HepG2 (cell line): Measurements from ENCODE around the gene COQ8A. TPM values are rescaled to one million over a fixed set of nuclear protein-coding genes. Genes with fewer than 3 reads are reported as not detected.

Experiments
- ATF3 ChIP-seq: sonication (generic); formaldehyde crosslinking; IDR thresholded peaks from 2 replicates; pipeline ENCODE4 v1.4.0; 2020; ENCODE audit warnings: missing genetic modification reagents
- DMTF1 ChIP-seq: sonication (generic); formaldehyde crosslinking; IDR thresholded peaks from 2 replicates; pipeline ENCODE4 v1.4.0; 2020; ENCODE audit warnings: mild to moderate bottlenecking, missing genetic modification reagents
- FOXK1 ChIP-seq: sonication (generic); formaldehyde crosslinking; IDR thresholded peaks from 2 replicates; pipeline ENCODE4 v1.4.0; 2020; ENCODE audit warnings: low read depth, missing genetic modification reagents, borderline replicate concordance
- KIAA2018 ChIP-seq: sonication (generic); formaldehyde crosslinking; IDR thresholded peaks from 2 replicates; pipeline ENCODE4 v1.5.0; 2020; ENCODE audit warnings: mild to moderate bottlenecking, missing genetic modification reagents, borderline replicate concordance
- NFRKB ChIP-seq: fragments of 450-650 bp; IDR thresholded peaks from 2 replicates; pipeline ENCODE4 v1.6.1; 2017
- TBL1XR1 ChIP-seq: fragments of 150-350 bp; IDR thresholded peaks from 2 replicates; pipeline ENCODE4 v1.6.1; 2014; ENCODE audit warnings: borderline replicate concordance, low read length; ENCODE audit not compliant: partially characterized antibody
- ZNF3 ChIP-seq: IDR thresholded peaks from 2 replicates; pipeline ENCODE4 v1.7.0; 2017; ENCODE audit warnings: inconsistent platforms
- ZNF367 ChIP-seq: sonication (generic); formaldehyde crosslinking; IDR thresholded peaks from 2 replicates; pipeline ENCODE4 v1.4.0; 2020; ENCODE audit warnings: missing genetic modification reagents, borderline replicate concordance
- ZNF550 ChIP-seq: sonication (generic); formaldehyde crosslinking; IDR thresholded peaks from 2 replicates; pipeline ENCODE4 v1.4.0; 2020; ENCODE audit warnings: mild to moderate bottlenecking, missing genetic modification reagents, borderline replicate concordance
- ZNF883 ChIP-seq: sonication (generic); formaldehyde crosslinking; IDR thresholded peaks from 2 replicates; pipeline ENCODE4 v1.5.1; 2020; ENCODE audit warnings: mild to moderate bottlenecking, missing genetic modification reagents; ENCODE audit errors: not compliant biosample characterization
- polyA plus RNA-seq, 8 experiments: library from polyadenylated mRNA; depleted of rRNA in 3 of 8; stranded (reverse) in 7 of 8; unstranded in 1 of 8; fragments of >200 nt; fragmentation: Illumina TruSeq in 4 of 8; extraction: Trizol in 4 of 8; gene quantifications; 2 replicates each; pipeline versions ENCODE4 v1.2.1 to v1.2.3, GENCODE V29; 2011 to 2016; ENCODE audit warnings: low read depth in 4 of 8, missing spikeins in 1 of 8, mixed read lengths in 1 of 8; ENCODE audit not compliant: insufficient read depth in 1 of 8
- total RNA-seq, 5 experiments: library from RNA; depleted of rRNA; stranded (reverse); fragments of >200 nt; fragmentation: Illumina TruSeq; extraction: Trizol; gene quantifications; 2 replicates each; pipeline ENCODE4 v1.2.3, GENCODE V29; 2016; ENCODE audit warnings: low read depth in 1 of 5
- TF ChIP-seq, protein P1 (sequence below): sonication (generic); formaldehyde crosslinking; IDR thresholded peaks from 2 replicates; pipeline ENCODE4 v1.8.0; 2022; ENCODE audit warnings: mild to moderate bottlenecking, missing genetic modification reagents, borderline replicate concordance
- TF ChIP-seq, protein P2 (sequence below): sonication (generic); formaldehyde crosslinking; IDR thresholded peaks from 2 replicates; pipeline ENCODE4 v1.4.0; 2020; ENCODE audit warnings: missing genetic modification reagents, mild to moderate bottlenecking, borderline replicate concordance

The COQ8A gene
- total and polyA plus RNA-seq, 2 of the 13 experiments (the other 11 are each of a cell fraction or from before 2014, with no cell fraction given) = 60.4 to 88.7 TPM

DNA sequence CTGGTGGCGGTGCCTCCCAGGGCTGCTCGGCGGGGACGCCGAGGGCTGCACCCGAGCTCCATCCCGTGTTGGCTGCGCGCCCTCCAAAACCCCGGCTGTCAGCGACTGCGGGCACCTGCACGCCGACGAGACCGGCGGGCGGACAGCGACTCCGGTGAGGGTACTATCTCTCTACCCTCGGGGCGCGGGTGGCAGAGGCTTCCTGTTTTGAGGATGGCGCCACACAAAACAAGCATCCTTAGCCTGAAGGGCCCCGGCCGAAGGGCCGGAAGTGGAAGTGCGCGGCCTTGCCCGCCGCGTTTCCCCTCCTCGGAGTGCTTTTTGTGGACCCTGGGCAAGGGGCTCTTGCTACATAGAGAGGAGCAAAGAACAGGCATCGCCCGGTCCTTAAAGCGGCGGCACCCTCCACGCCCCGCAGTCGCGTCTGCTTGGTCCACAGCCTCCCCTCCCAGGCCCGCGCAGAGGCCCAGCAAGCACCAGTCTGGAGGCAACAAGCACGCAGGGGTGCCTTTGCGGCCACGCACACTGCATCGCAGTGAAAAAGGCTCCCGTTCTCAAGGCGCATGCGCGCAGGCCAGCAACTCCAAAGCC lies 561 bp upstream of the COQ8A start (continued):
- TF ChIP-seq, protein P1, sequence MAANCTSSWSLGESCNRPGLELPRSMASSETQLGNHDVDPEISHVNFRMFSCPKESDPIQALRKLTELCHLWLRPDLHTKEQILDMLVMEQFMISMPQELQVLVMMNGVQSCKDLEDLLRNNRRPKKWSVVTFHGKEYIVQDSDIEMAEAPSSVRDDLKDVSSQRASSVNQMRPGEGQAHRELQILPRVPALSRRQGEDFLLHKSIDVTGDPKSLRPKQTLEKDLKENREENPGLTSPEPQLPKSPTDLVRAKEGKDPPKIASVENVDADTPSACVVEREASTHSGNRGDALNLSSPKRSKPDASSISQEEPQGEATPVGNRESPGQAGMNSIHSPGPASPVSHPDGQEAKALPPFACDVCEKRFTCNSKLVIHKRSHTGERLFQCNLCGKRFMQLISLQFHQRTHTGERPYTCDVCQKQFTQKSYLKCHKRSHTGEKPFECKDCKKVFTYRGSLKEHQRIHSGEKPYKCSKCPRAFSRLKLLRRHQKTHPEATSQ = peak; percentile 81; the same call in 1 of the 2 replicates
- TF ChIP-seq KIAA2018 (CRISPR knock-in tag) (no peak), FOXK1 (CRISPR knock-in tag) (no peak), TBL1XR1 (no peak), NFRKB (no peak), ZNF550 (CRISPR knock-in tag) (no peak), ATF3 (CRISPR knock-in tag) (peak; percentile 65; the same call in 1 of the 2 replicates), ZNF3 (CRISPR knock-in tag) (peak; percentile 34; the same call in 1 of the 2 replicates), DMTF1 (CRISPR knock-in tag) (0 out of 2 replicates have a peak, but pooled peaks have one; percentile 19), ZNF367 (CRISPR knock-in tag) (0 out of 2 replicates have a peak, but pooled peaks have one; percentile 54), ZNF883 (CRISPR knock-in tag) (peak; percentile 71)
- TF ChIP-seq, protein P2, sequence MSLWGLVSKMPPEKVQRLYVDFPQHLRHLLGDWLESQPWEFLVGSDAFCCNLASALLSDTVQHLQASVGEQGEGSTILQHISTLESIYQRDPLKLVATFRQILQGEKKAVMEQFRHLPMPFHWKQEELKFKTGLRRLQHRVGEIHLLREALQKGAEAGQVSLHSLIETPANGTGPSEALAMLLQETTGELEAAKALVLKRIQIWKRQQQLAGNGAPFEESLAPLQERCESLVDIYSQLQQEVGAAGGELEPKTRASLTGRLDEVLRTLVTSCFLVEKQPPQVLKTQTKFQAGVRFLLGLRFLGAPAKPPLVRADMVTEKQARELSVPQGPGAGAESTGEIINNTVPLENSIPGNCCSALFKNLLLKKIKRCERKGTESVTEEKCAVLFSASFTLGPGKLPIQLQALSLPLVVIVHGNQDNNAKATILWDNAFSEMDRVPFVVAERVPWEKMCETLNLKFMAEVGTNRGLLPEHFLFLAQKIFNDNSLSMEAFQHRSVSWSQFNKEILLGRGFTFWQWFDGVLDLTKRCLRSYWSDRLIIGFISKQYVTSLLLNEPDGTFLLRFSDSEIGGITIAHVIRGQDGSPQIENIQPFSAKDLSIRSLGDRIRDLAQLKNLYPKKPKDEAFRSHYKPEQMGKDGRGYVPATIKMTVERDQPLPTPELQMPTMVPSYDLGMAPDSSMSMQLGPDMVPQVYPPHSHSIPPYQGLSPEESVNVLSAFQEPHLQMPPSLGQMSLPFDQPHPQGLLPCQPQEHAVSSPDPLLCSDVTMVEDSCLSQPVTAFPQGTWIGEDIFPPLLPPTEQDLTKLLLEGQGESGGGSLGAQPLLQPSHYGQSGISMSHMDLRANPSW (CRISPR knock-in tag) = peak; percentile 69; the same call in 1 of the 2 replicates
